ENCODE measurements around the gene GNPTAB.

Gene GNPTAB

DNA sequence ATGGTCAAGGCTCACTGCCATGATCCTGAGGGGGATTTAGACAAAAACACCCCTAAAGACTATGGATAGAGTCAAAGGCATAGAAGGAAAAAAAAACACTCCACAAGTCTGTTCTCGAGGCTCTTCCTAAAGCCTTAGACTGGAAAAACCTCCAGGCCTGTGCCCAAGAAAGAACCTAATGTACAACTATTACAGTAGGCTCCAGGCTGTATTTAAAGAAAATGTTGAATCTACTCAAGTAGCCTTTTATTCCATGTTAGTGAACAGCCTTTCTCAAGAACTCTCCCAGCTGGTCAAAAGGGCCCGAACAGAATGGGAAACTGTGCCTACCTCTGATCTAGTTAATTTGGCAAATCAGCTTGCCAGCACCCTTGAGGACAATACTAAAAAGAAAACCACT is 28.3 kb downstream of the GNPTAB start:
- DNase-seq, result no peak

DNA sequence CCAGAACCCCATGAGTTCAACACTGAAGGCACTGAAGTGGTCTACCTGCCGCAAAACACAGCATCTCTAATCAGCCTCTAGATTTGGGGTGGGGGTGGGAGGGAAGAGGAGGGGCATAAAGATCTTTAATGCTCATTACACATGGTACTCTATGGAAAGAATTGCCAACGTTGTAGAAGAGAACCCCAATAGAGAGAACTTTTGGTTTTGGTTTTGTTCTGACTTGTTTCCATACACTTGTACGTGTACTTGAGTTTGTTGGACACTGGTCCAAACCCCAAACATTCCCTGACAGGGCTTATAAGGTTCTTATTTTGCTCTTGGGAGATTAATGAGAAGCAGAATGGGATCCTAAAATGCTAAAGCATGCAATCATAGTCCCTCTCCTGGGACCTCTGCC is 31.0 kb downstream of the GNPTAB start:
- DNase-seq, result no peak

DNA sequence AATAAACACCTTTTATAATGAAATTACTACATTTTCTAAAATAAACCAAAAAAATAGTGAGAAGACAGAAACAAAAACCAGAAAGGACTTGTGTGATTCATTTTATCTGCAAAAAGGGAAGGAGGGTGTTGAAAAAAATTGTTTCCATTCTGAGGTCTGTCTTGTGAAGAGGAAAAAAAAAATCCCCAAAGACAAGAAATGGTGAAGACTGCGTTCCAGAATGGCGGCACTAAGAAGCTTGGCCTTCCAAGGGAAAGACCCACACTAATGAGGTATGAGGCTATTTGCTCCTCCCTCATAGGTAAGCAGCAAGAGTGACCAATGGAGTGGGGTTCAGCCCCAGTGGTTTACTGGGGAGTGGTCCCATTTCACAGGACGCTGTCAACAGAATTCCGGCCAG is 35.0 kb downstream of the GNPTAB start:
- no peak for DNase-seq

DNA sequence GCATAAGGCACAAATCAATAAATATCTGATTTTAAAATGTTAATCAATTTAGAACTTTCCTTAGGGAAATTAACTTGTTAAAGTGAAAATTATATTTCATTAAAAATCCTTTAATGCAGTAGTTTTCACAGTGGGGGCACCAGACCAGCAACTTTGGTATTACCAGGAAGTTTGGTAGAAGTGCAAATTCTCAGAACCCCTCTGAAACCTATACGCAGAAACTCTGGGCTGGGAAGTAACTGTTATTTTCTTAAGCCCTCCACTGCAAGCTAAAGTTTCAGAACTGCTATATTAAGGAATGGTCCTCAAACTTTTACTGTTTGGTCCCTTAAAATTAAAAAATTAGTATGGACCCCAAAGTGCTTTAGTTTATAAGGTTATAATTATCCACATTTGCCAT is 35.7 kb downstream of the GNPTAB start:
- no peak for DNase-seq

DNA sequence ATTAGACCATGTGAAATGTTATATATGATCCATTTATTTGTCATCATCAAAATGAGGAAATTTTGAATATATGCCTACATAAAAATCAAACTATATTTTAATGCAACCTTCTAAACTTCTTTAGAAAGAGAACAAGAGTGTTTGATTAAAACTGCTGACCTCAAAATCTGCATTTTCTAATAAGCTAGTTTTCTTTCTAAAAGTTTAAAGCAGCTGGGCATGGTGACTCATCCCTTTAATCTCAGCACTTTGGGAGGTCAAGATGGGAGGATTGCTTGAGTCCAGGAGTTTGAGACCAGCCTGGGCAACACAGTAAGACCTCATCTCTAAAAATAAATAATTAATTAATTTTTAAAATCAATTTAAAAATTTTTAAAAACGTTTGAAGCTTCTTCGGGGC is 36.2 kb downstream of the GNPTAB start:
- DNase-seq, result no peak

DNA sequence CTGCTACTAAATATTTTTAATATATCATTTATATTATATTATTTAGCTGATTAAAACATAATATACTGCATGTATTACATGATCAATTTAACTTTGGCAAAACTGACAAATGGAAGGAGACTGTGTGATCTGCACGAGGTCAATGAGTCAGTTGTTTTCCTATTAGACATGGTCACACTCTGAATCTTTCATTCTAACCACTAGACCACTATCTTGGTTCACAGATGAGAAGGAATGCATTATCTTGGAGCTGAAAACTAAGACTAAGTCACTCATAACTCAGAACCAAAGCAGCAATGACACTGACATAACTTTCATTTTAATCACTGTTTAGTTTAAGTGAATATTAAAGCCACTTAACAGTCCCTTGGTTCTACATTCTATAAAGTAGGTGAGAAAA is 37.4 kb downstream of the GNPTAB start:
- DNase-seq, result no peak

DNA sequence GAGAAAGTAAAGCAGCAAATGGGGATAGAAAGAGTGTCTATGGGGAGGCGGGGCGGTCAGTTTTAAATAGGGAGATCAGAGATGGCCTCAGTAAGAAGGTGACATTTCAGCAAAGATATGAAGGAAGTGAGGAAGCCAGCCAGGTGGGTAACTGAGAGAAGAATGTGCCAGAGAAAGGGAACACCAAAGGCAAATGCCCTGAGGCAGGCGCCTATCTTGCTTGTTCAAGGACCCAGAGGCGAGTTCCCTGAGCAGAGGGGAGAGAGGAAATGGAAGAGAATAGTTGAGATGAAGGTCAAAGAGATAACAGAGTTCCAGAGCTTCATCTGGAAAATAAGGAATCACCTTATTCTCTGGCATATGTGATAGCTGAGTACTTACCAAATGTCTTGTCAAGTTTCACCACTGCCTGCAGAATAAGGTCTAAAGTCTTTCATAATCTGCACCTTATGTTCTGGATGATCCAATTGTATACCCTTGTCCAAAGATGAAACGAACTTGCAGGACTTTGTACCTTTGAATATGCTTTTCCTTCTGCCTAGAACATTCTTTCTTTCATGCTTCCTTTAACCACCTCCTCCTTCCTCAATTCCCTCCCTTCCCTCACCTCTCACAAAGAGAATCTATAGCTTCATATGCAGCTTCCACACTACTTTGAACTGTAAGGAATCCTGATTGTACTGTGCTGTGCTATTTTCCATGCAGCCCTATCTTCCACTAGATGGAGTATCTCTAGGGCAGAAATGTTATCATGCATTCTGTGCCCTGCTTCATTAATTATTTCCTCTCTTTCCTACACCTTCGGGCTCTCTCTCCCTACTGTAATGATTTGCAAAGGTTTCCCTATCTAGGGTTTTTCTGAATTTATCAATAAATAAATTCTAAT is 38.5 kb downstream of the GNPTAB start:
- DNase-seq, result no peak

DNA sequence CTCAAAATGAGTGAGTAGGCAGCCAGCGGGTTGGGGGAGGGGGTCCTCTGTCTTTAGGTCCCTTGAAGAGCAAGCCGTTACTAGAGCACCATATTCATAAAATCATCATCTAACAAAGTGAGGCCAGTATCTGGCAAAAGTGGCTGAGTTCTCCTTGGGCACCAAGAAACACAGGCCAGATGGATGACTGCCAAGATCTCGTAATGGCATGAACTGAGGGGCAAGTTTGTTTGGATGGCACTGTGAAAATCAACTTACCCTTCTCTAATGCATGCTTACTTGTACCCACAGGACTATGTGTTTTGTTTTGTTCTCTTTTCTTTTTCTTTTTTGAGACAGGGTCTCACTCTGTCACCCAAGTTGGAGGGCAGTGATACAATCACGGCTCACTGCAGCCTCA is 41.6 kb downstream of the GNPTAB start:
- no peak for DNase-seq

DNA sequence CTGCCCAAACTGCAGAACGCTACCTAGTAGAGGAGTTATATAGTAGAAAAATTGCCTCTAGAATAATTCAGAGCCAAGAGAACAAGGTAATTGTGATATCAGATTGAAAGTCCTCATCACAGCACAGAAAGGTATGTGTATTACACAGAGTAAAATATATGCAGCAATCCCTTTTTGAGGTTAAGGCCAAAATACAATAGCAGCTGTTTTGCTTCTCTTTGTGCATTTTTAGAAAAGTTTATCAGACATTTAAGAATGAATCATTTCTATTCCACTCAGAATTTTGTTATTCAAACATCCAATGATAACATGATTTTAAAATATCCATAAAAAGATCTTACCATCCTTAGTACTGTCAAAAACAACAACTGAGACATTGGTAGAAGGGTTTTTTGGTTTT is 45.1 kb downstream of the GNPTAB start:
- no peak for DNase-seq

DNA sequence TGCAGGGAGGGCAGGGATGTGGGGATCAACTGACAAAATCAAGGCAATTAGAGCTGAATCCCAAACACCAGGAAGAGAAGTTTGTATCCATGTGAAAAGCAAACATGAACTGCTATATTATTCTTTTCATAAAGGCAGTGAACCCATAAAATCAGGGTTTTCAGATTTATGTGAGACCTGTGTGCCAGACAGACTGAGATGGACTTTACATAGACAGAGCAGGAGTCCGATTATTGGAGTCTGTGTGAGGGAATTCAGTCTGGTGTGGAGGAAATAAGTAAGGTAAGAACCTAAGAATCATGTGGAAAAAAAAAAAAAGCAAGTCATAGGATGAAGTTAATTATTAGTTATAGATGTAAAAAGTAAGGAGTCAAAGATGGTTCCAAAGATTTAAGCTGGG is 46.4 kb downstream of the GNPTAB start:
- DNase-seq, result no peak

DNA sequence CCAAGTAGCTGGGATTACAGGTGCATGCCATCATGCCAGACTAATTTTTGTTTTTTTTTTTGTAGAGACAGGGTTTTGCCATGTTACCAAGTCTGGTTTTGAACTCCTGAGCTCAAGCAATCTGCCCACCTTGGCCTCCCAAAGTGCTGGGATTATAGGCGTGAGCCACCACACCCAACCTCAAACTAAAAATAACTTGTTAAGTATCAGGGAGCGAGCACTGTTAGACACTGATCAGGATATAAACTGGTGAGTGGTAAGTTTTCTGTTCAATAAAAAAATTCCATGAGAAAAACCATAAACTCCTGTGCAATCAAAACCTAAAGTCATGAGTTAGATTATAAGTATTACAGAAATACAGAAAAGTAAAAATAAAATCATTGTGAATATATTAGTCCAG is 46.9 kb downstream of the GNPTAB start:
- no peak for DNase-seq

DNA sequence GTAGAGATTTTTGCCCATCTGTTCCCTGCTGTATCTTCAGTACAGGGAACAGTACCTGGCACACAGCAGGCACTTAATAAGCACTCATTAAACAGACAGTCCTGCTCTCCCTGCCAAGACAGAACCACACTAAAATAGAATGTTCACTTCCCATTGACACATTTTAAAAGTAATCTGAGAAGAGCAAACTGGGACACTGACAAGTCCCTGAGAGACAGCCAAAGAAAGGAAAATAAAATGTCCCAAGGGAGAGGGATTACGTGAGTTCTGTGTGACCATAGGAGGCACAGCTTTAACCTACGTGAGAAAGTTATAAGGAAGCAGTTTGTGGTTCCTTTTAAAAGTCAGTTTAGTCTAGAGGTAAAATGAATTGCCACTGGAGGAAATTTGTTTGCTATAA is 47.6 kb downstream of the GNPTAB start:
- no peak for DNase-seq

DNA sequence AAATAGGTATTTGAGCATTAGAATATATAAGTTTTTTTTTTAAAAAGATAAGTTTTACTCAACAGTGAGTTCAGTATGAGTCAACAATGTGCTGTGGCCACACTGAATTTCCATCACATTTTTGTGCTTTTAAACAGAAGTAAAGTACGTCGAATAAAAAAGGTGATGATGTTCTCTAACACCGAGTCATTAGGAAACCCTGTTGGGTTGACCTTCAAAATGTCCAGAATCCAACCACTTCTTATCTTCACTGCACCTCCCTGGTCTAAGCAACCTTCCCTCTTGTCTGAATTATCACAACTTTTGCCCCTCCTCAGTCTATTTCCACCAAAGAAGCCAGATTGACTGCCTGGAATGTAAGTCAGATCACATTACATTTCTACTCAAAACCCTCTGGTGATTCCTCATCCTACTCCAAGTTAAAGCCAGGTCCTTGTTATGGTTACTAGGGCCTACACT is 48.5 kb downstream of the GNPTAB start:
- no peak for DNase-seq

DNA sequence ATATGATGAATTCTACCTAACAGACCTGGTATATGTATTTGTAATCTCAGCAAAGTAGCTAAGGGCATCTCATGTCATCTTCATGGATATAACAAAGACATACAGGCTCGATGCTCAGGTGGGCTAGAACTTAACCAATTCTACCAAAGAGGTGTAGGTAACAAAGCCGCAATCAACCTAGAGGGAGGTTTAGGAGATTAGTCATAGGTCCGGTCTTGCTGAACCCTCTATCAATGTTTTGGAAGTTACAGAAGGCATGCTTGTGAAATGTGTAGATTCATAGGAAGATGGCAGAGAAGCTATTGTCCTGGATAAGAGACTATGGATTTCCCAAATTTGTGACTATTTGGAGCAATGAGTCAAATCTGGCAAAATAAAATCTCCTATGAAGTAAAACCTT is 48.9 kb downstream of the GNPTAB start:
- DNase-seq, result no peak

DNA sequence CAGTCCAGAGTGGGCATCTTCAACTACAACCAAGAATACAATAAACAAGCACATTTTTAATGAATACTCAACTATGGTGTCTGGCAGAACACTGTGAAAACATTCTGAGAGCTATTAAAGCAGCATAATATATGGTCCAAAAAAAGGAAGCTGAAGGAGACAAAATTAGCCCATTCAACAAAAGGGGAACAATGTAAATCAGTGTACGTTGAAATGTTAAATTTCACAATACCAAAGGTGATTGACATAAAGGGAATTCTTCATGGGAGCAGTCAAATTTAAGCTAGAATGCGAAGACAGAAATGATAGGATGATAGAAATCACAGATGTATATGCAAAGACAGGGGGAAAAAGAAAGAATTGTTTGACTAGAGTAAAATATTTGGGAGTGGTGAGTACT is 50.2 kb downstream of the GNPTAB start:
- DNase-seq, result no peak

DNA sequence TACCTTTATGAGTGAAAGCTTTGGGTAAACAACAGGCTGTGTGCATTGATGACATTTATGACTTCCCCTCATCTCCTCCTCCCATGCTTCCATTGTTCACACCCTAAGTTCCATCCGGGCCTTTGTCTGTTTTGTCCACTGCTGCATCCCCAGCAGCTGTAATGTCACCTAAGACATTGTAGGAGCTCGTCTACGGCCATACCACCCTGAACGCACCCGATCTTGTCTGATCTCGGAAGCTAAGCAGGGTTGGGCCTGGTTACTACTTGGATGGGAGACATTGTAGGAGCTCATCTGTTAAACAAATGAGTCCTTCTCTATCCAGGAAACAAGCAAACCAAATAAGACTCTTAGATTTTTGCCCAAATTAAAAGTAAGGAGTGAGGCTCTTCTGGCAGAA is 51.1 kb downstream of the GNPTAB start:
- DNase-seq, result no peak

DNA sequence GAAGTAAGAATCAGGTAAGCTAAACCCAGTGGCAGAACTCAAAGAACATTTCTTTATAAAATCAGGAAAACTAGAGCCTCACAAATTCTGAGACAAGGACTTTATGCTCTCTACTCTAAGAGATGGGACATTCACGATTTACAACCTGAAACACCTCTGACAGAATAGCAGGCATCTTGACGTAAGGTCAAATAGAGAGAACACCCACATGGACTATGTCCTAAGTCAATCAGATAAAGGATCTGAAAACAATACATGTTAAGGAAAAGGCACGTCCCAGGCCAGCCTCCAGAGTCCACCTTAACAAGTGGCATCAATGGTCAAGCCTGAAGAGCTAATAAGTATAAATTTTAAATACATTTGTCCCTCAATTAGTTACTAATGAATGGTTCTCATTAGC is 51.6 kb downstream of the GNPTAB start:
- DNase-seq, result no peak

DNA sequence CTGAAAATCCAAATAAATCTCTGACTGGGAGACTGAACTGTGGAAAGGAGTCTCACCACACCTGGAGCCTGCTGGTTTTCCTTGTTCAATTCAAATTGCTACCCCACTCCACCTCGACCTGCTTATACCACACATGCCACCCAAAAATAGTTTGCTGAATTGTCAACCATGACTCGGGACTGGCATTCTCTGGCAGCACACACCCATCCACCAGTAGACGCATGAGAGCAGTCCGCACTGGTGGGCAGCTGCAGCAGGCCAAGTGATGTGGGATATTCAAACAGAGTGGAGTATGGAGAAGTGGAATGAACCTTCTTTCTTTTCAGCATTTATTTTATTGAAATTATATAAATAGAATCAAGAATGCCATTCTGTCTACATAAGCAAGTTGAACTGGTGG is 52.8 kb downstream of the GNPTAB start:
- no peak for DNase-seq

DNA sequence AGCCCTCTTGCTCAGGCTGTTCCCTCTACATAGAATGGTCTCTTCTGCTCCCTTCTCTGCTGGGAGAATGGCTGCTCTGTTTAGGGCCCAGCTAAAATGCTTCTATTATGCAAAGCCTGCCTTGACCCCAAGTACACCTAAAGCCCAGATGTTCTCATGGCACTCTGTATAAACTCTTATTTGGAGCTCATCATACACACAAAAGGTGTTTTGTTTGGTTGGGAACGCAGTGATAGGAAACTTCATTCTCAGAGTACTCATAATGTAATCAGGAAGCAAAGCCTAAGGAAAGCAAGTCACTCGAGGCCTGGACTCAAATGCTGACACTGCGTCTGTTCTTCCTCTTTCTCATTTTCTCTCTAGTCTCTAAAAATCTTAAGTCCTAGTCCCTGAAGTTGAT is 53.3 kb downstream of the GNPTAB start:
- DNase-seq, result no peak

DNA sequence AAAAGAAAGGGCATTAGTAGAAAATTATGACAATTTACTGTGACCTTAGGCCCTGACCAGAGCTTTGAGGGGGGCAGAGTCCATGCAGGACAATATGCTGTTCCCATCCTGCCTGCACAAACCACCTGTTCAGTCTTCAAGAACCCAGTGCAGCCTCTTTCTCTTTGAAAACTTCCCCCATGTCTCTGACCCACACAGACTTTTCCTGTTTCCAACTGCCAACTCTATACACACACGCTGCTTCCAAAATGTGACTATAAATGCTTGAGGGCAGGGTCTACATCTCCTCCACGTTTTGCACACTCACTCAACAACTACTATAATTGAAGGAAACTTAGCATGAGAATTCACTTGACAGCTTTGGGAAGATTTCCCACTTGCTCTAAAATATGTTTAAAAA is 54.9 kb downstream of the GNPTAB start:
- no peak for DNase-seq

DNA sequence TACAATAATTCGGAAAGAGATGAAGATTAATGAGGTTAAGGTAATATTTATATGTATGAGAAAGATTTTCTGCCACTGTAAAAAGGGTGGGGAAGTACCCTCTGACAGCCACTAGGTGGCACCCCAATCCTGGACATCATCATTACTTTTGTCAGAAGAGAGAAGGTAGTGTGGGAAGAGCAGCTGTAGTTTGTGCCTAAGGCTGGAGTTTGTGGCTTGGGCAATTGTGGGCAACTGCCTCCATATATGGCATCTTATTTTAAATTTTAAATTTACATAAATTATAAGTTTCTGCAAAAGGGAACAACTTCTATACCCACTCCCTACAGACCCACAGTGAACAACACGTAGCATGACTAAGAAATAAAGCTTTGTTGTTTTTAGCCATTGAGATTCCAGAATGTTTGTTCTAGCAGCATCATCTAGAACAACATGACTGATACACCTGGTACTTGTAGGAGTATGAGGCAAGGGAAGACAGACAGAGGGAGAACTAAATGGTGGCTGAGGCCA is 57.1 kb downstream of the GNPTAB start:
- peak; percentile 60 to 66 for DNase-seq

DNA sequence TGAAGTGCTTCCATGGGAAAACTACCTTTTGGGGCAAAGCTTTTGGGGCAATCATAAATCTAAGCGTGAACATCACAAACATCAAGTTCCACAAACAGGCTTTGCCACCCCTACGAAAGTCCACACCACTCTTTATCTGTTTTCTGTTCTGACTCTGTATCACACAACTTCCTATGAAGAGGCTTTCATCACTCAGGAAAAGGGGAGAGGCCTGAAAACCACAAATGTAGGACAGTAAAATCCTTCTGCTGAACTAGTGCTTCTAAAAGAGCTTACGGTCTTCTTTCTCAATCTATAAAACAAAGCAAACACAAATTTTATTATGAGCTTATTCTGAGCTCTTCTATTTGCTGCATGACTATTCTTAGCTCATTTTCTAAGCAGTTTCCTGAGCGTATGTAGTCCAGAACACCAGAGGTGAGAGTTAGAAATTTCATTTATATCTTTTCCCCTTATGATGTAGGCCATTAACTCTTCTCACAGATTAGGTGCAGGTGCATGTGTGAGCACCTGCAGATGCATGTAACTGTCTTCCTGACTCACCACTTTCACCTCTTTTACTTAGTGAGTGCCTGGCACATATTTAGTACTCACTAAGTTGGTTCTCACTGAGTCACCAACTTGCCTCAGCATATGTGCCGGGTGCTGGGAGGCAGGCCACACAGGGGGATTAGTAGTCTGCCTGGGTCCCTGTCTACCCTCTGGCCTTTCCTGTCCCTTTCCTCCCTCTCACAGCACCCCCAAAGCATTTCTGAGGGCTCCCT is 58.6 kb downstream of the GNPTAB start:
- DNase-seq, result no peak

DNA sequence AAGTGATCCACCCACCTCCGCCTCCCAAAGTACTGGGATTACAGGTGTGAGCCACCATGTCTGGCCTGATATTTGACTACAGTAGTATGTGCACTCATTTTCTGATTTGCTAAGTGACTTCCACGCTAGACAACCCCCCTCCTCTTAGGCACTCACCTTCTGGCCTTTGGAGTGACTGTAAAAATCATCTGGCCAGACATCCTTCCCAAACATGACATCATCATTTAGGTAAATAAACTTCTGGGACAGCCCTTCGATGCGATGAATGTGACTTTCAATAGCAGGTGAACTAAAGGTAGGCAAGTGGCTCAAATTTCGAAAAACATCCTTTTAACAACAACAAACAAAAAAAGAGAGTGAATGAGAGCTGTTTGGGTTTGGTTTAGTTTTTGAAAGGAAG is 60.9 kb downstream of the GNPTAB start:
- no peak for DNase-seq

DNA sequence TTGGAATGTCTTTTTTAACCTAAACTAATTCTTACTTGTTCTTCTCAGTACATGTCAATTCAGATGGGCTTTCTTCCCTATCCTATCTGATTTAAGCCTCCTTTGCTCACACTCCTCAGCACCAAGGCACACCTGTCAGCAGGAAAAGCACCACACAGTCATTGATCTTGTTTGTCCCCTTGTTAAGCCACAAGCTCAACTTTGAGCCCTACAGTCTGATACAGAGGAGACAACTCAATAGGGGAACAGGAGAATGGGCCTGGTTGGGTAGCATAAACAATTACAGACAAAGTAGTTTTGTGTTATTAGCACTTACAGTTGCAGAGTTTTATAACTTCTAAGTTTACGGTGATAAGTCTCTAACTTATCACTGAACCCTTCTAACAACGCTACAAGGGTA is 62.0 kb downstream of the GNPTAB start:
- no peak for DNase-seq
